RWPE2 (cell line): ENCODE measurements around the gene DOCK11.

ENCODE experiments used
- ATAC-seq: fragments of 200-7000 bp; cut with Tn5 transposase; 3 replicates; pipeline ENCODE4 v1.9.1; 2021; ENCODE audit warnings: low read depth
- DNase-seq: peaks from one replicate; pipeline ENCODE4 v3.0.0-alpha.2; 2020; ENCODE audit warnings: low spot score
- H3K27ac ChIP-seq: fragments of 450-650 bp; 2 replicates; pipeline ENCODE4 v1.5.1; 2017; ENCODE audit warnings: mild to moderate bottlenecking; ENCODE audit not compliant: poor library complexity, severe bottlenecking
- H3K27me3 ChIP-seq: fragments of 250-450 bp; sonication (Bioruptor Pico); 2 replicates; pipeline ENCODE4 v1.5.1; 2021; ENCODE audit warnings: mild to moderate bottlenecking, moderate library complexity; ENCODE audit not compliant: insufficient read depth, poor library complexity, severe bottlenecking
- H3K36me3 ChIP-seq: fragments of 250-450 bp; sonication (Bioruptor Pico); 2 replicates; pipeline ENCODE4 v1.5.1; 2020; ENCODE audit warnings: low read depth, mild to moderate bottlenecking, moderate library complexity
- H3K4me1 ChIP-seq: fragments of 250-450 bp; sonication (Bioruptor Pico); 2 replicates; pipeline ENCODE4 v1.5.1; 2021; ENCODE audit warnings: mild to moderate bottlenecking, moderate library complexity; ENCODE audit not compliant: insufficient read depth, poor library complexity, severe bottlenecking
- H3K4me3 ChIP-seq: fragments of 250-450 bp; sonication (Bioruptor Pico); 2 replicates; pipeline ENCODE4 v1.5.1; 2021; ENCODE audit warnings: mild to moderate bottlenecking, moderate library complexity; ENCODE audit not compliant: severe bottlenecking
- H3K9me3 ChIP-seq: fragments of 250-450 bp; sonication (Bioruptor Pico); 2 replicates; pipeline ENCODE4 v1.5.1; 2021; ENCODE audit warnings: mild to moderate bottlenecking, moderate library complexity; ENCODE audit not compliant: severe bottlenecking
- TF ChIP-seq, protein P1 (sequence below): fragments of 450-650 bp; IDR thresholded peaks from one replicate; pipeline ENCODE4 v1.5.1; 2017; ENCODE audit warnings: mild to moderate bottlenecking, moderate library complexity; ENCODE audit not compliant: poor library complexity, severe bottlenecking

DOCK11 gene

GRCh38 chrX:118496763-118497079 is 1.1 kb downstream of the DOCK11 start:
- no peak for ATAC-seq
- DNase-seq, result no peak
- Histone ChIP-seq H3K36me3 (no peaks in the 10 kb centered on the region), H3K27me3 (no peaks in the 10 kb centered on the region), H3K9me3 (no peaks in the 10 kb centered on the region), H3K4me1 (no peaks in the 10 kb centered on the region), H3K4me3 (peak overlapping the region; percentile 49), H3K27ac (no peak overlapping the region)
- TF ChIP-seq, protein P1, sequence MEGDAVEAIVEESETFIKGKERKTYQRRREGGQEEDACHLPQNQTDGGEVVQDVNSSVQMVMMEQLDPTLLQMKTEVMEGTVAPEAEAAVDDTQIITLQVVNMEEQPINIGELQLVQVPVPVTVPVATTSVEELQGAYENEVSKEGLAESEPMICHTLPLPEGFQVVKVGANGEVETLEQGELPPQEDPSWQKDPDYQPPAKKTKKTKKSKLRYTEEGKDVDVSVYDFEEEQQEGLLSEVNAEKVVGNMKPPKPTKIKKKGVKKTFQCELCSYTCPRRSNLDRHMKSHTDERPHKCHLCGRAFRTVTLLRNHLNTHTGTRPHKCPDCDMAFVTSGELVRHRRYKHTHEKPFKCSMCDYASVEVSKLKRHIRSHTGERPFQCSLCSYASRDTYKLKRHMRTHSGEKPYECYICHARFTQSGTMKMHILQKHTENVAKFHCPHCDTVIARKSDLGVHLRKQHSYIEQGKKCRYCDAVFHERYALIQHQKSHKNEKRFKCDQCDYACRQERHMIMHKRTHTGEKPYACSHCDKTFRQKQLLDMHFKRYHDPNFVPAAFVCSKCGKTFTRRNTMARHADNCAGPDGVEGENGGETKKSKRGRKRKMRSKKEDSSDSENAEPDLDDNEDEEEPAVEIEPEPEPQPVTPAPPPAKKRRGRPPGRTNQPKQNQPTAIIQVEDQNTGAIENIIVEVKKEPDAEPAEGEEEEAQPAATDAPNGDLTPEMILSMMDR, result no peak

DNA sequence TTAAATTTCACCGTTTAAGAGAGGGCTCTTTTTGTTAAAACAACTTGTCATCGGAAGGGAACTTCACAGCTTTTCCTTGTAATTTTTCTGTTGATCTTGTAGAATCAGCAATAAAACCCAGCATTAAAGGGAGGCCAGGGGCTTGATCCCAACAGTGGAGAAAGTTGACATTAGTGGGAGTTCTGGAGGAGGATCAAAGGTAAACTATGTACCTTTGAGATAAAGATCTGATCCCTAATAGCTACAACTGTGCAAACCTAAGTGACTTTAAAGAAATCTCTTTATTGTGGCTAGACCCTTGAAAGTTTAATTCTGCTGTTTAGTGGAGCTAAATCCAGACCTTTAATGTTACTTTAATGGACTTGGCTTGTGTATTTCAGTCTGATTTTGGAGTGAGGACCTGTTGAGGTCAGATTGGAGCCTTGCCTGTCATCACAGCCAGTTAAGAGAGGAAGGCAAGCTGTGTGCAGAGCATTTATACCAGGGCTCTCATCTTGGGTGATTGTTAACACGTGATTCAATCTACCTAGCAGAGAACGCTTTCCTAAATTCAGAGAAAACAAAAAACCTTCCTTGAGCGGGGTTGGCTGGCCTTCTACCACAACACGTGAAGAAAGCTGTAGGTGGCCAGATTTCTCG is 1.7 kb downstream of the DOCK11 start:
- H3K4me3 ChIP-seq, result no peak overlapping the region
- H3K27me3 ChIP-seq, result no peaks in the 10 kb centered on the region
- H3K9me3 ChIP-seq, result no peaks in the 10 kb centered on the region
- DNase-seq (no peak), ATAC-seq (no peak)
- no peaks in the 10 kb centered on the region for H3K4me1 ChIP-seq
- no peak overlapping the region for H3K27ac ChIP-seq
- H3K36me3 ChIP-seq, result no peaks in the 10 kb centered on the region
- TF ChIP-seq, protein P1, result no peak

GRCh38 chrX:118498351-118498750 is 2.7 kb downstream of the DOCK11 start:
- TF ChIP-seq, protein P1, result no peak
- Histone ChIP-seq H3K27ac (no peak overlapping the region), H3K9me3 (no peaks in the 10 kb centered on the region), H3K27me3 (no peaks in the 10 kb centered on the region), H3K4me3 (no peak overlapping the region), H3K36me3 (no peaks in the 10 kb centered on the region), H3K4me1 (no peaks in the 10 kb centered on the region)
- ATAC-seq (no peak), DNase-seq (no peak)

DNA sequence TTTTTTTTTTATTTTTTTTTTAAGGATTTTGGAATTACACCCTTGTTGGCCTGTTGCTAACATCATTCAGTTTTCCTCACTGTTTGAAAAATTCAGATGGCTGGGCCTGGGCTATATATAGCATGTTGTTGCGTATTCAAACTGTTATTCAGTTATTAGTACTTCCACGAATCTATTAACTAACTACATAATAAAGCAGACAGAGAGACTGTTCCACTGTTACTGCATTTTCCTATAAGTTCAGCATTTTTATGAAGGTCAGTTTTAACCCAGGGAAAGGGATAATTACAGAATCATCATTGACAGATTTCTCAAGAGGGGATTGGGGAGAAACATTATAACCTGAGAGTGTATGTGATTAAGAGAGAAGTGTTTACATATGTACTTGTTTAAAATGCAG is 3.1 kb downstream of the DOCK11 start:
- Histone ChIP-seq H3K4me3 (no peak overlapping the region), H3K4me1 (no peaks in the 10 kb centered on the region), H3K9me3 (no peaks in the 10 kb centered on the region), H3K27me3 (no peaks in the 10 kb centered on the region), H3K27ac (no peak overlapping the region), H3K36me3 (no peaks in the 10 kb centered on the region)
- DNase-seq, result no peak
- TF ChIP-seq, protein P1, result no peak
- no peak for ATAC-seq

DNA sequence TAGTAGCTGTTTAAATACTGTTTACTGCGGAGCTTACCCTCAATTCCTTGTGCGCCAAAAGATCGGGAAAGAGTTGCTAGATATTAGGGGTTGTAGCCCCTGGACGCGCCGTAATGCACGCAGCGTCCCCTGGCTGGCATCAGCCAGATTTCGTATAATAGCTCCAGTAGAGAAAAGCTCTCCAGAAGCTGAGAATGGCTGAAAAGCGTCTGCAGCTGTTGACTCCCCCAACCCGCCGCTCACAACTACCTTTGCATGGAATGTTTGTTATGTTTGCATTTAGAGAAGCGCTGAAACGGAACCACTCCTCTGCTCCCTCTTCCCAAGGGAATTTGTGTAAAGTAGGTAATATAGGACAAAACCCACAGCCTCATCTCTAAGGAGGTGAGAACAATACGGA is 3.7 kb downstream of the DOCK11 start:
- no peaks in the 10 kb centered on the region for H3K27me3 ChIP-seq
- TF ChIP-seq, protein P1, result no peak
- H3K9me3 ChIP-seq, result no peaks in the 10 kb centered on the region
- no peaks in the 10 kb centered on the region for H3K36me3 ChIP-seq
- H3K27ac ChIP-seq, result no peak overlapping the region
- H3K4me1 ChIP-seq, result no peaks in the 10 kb centered on the region
- ATAC-seq (no peak), DNase-seq (no peak)
- H3K4me3 ChIP-seq, result no peak overlapping the region
